Hematopoietic multipotent progenitor cell (in vitro differentiated cells): ENCODE data around the gene PREP. TPM values are rescaled to one million over a fixed set of nuclear protein-coding genes. Genes with fewer than 3 reads are reported as not detected.

Experiments used
- DNase-seq, 3 donors: peaks; one replicate each; pipeline ENCODE4 v3.0.0-alpha.2; 2011 to 2015; ENCODE audit warnings: low read depth in 2 of 3, low spot score in 2 of 3
- total RNA-seq: library from RNA; depleted of rRNA; stranded (reverse); fragments of >200 nt; gene quantifications from one replicate; pipeline ENCODE4 v1.2.3, GENCODE V29; 2012

PREP gene
- total RNA-seq, 1 donor: 14.8 TPM

DNA sequence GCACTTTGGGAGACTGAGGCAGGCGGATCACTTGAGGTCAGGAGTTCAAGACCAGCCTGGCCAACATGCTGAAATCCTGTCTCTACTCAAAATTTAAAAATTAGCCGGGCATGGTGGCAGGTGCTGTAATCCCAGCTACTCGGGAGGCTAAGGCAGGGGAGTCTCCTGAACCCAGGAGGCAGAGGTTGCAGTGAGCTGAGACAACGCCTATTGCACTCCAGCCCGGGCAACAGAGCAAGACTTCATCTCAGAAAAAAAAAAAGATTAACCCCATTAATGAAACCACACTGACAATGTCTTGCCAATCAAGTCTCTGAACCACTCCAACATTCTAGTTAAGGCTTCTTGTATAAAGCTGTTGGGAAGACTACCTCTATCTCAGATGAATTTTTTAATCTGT, 4.0 kb downstream of the PREP start:
- DNase-seq: no peak

DNA sequence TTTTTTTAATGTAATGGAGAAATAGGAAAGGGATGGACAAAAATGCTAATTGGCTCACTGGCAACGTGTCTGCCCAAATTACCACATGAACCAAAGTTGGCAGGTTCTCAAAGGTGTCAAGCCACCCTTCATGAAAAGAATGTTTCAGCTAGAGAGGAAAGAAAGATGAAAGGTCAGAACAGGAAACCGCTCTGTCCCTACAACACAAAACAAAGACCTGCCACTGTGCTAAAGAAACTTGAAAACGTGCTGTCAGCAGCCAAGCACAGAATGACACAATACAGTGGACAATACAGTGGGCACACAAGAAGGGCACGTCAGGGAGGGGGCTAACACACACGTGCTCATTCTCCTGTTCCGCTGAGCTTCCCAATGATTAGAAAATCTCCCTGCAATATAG, 4.9 kb downstream of the PREP start:
- DNase-seq: no peak

GRCh38 chr6:105391705-105392104, 11.2 kb downstream of the PREP start:
- no peak for DNase-seq

DNA sequence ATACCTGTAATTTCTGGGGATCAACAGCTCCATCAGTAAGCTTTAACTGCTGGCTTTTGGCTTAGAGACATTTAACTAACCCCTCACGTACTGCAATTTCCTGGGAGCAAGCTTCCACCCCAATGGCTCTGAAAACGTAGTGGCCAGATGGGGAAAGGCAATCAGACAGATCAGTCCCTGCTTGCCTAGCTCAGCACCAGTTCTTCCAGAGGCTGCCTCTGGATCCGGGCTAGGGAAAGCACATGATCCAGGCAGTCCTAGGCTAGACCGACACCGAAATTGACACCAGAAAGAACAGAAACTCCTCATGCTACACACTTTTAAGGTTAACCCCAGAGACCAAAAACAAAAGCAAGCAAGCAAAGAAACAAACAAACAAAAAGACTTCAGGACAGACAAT, 13.3 kb downstream of the PREP start:
- DNase-seq: no peak

DNA sequence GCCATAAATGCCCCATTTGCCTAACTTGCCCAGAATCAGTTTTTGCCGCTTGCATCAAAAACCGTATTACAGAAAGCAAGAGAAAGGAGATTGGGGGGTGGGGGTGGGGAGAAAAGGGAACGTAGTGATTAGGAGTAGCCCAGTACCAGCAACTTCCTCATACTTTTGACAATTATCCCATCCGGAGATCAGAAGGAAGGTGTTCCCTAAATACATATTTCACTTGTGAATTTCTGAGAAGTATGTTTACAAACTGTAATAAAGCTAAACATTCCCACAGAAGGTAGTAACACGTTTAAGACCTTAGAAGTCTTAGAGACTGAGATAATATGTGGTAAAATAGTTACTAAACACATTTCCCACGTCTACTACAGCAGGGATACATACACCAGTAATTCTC, 14.5 kb downstream of the PREP start:
- no peak for DNase-seq

DNA sequence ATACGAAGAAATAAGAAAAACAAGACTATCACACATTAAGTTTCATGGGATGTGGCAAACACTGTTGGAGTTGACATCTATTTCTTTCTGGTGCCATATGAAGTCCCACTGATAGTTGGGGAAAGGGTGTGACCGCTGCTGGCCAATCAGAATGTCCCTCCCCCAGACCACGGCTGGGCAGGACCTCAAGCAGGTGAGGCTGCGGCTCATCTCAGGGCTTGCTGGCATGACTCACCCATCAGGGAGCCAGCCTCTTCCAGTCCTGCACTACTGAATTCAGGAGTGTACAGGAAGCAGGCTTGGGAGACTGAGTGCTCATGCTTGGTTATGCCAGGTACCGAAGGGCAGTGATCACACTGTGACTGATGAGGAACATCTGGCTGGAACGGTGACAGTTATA, 18.9 kb downstream of the PREP start:
- no peak for DNase-seq

- DNase-seq: no peak
Measured at GRCh38 chr6:105382958-105383357, 19.9 kb downstream of the PREP start.

DNA sequence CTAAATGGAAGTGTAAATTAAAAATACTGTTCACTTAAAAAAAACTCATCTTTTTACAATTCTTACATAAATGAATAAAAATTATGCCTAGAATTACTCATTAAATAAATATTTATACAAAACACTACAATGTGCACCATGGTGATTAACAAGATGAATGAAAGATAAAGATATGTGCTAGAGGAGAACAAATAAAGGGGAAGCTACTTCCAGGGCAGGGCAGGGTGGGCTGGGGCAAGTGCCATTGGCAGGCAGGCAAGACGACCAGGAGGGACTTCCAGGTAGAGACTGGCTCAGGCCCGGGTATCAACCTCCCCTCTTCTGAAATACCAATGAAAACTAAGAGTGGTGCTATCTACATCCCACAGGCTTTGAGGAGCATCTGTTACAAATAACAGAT, 20.4 kb downstream of the PREP start:
- peak in 2 of 3 donors; percentile 4 to 37 for DNase-seq

GRCh38 chr6:105380634-105381033, 22.2 kb downstream of the PREP start:
- DNase-seq: no peak

DNA sequence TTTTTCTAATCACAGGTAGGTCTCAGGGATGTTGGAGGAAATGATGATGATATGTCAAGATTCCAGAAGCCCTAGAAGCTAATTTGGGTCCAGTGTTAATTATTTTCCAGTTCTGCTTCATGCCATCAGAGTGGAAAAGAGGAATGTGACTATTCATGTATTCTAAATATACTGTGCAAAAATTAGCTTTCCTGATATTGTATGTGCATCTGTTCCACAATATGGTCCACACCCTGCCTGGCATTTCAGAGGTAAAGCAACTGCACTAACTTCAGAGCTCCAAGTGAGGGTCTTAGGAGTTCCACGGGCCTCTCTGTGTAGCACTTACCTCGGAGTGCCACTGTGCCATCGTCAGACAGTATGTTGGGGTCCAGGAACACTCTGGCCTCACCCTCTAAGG, 27.1 kb downstream of the PREP start:
- no peak for DNase-seq

- DNase-seq: no peak
Measured at GRCh38 chr6:105374010-105374420, 28.9 kb downstream of the PREP start.

GRCh38 chr6:105373481-105373880, 29.4 kb downstream of the PREP start:
- no peak for DNase-seq

DNA sequence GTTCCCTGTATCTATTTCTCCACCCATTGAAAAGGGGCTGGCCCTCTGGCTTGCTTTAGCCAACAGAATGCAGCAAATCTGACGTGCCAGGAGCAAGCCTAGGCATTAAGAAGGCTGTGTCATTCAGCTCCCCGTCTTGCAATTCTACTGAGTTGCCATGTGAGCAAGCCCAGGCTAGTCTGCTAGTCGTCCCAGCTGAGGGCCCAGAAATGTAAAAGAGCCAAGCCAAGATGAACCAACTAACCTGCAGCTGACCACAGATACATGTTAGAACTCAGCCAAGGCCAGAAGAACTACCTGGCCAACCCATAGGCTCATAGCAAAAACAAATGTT, 30.1 kb downstream of the PREP start:
- DNase-seq: no peak

GRCh38 chr6:105372142-105372848, 30.6 kb downstream of the PREP start:
- DNase-seq: no peak

GRCh38 chr6:105370351-105370750, 32.5 kb downstream of the PREP start:
- DNase-seq: no peak

- no peak for DNase-seq
Measured at GRCh38 chr6:105369145-105369544, 33.7 kb downstream of the PREP start.

- no peak for DNase-seq
Measured at GRCh38 chr6:105364243-105364642, 38.6 kb downstream of the PREP start.

- no peak for DNase-seq
Measured at GRCh38 chr6:105363100-105363754, 39.7 kb downstream of the PREP start.

DNA sequence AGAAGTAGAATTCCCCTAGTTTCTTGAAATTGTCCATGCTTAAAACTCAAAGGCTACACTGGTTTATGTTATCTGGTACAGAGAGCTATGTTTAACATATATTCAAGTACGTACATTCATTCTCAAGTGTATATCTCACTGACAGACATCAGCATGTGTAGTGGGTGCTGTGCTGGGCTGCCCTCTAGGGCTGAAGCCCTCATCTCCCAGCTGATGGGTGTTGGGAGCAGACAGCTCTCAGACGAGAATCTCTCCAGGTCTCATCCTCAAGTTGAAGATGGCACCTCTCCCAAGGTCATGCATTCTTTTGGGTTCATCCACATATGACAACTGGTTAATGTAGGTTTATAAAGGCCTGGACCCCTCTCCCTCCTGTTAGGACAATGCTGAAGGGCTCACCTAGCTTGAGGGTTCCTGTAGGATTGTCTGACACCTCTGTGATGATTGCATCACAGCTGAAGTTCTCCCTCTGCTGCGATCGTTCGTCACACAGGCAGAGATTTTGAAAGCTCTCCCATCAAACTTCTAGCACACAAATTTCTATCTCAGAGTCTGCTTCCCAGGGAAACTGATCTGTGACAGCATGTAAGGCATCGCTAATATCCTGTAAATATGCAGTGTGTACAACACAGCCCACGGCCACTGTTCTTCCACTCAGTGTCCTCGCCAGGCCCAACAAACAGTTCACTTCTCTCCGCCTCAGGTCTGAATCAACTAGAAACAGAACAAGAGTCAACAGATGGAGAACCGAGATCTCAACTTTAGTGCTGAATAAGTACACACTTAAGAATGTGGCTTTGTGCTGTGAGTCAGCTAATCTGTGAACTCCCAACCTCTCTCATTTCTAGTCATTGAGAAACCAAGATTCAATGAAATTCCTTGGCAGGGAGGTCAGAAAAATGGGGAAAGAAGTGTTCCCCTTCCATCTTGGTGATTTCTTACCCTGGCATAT, 43.2 kb downstream of the PREP start:
- no peak for DNase-seq

- no peak for DNase-seq
Measured at GRCh38 chr6:105357165-105357564, 45.7 kb downstream of the PREP start.

GRCh38 chr6:105352037-105352617, 50.8 kb downstream of the PREP start:
- no peak for DNase-seq
